Stimulated activated CD8-positive, alpha-beta memory T cell treated with anti-CD3 and anti-CD28 coated beads, Interleukin-4, amount 100 ng/mL, for 4 hours (primary cell): ENCODE data around the gene LAMA2.

Experiments
- DNase-seq, 2 donors: peaks; one replicate each; pipeline ENCODE4 v3.0.0-alpha.2; 2020; ENCODE audit warnings: low read depth in 2 of 2, low spot score in 1 of 2

Gene LAMA2

GRCh38 chr6:129507846-129508245 is 624.9 kb downstream of the LAMA2 start:
- no peak for DNase-seq

- DNase-seq = no peak
These were observed 625.7 kb downstream of the LAMA2 start for GRCh38 chr6:129508477-129509145.

- DNase-seq = no peak
These were observed 628.0 kb downstream of the LAMA2 start for GRCh38 chr6:129510950-129511349.

DNA sequence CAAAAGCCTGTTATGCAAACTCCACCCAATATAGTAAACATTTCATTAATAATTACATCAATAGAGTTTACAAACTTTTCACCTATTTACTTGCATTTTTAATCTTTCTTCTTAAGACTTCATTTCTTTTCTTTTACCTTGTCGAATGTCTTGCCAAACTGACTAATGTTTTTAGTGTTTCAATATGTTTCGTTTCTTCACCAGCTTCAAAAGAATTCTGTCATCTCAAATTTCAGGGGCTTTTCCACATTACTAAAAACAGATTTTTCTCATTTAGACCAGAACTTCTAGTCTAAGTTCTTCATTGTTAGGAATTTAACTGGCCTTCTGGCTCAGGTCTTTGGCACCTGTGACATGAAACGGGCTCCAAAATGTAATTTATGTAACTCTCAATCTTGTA is 630.5 kb downstream of the LAMA2 start:
- DNase-seq = no peak

GRCh38 chr6:129515004-129515403 is 632.1 kb downstream of the LAMA2 start:
- no peak for DNase-seq

- DNase-seq = no peak
These were observed 633.1 kb downstream of the LAMA2 start for GRCh38 chr6:129516005-129516404.

DNA sequence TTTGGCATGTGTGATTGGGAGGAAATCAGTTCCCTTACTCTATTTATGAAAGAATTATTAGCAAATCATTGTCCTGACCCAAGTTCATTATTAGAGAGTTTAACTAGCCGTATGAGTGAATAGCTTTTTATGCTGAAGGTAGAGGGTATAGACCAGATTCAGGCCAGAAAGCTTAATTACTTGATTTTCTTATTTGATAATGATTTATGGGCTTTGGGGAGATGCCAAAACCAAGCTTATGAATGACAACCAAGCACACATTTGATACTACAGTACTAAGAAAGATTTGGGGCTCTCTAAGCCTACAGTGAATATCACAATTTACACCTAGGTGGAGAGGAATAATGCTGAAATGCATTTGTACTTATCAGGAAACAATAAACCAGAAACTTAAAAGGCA is 633.8 kb downstream of the LAMA2 start:
- DNase-seq = no peak

GRCh38 chr6:129517288-129517687 is 634.4 kb downstream of the LAMA2 start:
- DNase-seq = no peak

- DNase-seq = no peak
These were observed 636.8 kb downstream of the LAMA2 start for GRCh38 chr6:129519750-129520149.

DNA sequence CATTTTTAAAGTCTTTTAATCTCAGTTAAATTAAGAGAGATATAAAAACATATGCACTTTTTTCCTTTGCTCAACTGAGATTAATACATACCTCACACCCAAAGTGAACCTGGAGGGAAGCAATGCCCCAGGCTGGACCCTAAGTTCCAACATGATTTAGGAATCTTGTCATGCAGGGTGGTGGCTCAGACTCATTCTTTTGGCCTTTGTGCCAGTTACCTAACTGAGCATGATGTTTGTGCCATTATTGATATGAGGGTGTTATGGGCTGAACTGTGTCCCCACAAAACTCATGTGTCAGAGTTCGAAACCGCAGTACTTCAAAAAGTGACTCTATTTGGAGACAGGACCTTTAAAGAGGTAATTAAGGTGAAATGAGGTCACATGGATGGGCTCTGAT is 639.0 kb downstream of the LAMA2 start:
- no peak for DNase-seq

DNA sequence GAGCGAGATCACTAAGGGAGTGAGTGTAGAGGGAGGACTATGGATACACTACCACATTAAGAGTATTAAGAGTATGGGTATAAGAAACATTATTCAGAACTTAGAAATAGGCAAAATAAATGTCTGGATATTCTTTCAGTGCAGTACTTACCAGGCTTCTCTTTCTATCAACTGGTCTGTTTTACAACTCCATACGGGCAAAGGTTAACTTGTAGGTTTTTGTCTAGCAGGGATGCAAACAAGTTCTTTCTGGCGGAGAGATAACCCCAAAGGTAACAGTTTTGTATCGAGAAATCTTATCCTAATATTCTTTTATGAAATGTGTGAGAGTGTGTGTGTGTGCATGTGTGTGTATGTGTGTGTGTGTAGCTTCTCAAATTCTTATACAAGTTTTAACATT is 640.9 kb downstream of the LAMA2 start:
- DNase-seq = no peak

DNA sequence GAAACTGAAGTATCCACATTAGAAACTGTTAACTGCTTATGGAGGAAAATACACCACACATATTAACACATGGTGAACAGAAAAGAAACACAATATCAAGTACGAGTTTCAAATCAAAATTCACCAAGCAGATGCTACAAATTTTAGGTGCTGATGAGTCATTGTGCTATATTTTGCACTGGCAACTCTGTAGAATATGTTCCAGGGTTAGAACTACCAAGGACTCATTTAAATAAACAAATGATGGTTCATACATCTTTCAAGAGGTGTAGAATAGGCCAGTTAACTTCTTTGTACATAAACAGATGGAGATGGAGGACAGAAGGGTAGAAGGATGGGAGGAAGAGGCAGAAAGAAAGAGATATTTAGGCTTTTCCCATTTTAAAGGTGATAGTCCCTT is 642.1 kb downstream of the LAMA2 start:
- no peak for DNase-seq

GRCh38 chr6:129534926-129535325 is 652.0 kb downstream of the LAMA2 start:
- DNase-seq = no peak

- no peak for DNase-seq
These were observed 653.3 kb downstream of the LAMA2 start for GRCh38 chr6:129536271-129536670.

- no peak for DNase-seq
These were observed 656.1 kb downstream of the LAMA2 start for GRCh38 chr6:129539032-129539431.

DNA sequence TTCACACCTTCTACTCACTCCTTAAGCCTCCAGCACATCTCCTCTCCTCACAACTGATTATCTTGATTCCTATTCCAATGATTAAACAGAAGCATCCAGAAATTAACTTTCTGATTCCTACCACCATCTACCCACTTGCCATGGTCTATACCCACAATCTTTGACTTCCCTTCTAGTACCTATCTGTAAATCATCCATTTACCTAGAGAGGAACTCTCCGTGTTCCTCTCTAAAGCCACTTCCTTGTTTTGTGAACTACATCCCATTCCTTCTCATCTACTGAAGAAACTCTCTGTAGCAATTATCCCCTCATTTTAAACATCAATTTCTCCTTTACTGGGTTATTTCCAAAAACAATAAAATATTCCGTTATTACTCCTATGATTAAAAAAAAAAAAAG is 659.8 kb downstream of the LAMA2 start:
- no peak for DNase-seq

GRCh38 chr6:129543981-129544380 is 661.0 kb downstream of the LAMA2 start:
- no peak for DNase-seq

DNA sequence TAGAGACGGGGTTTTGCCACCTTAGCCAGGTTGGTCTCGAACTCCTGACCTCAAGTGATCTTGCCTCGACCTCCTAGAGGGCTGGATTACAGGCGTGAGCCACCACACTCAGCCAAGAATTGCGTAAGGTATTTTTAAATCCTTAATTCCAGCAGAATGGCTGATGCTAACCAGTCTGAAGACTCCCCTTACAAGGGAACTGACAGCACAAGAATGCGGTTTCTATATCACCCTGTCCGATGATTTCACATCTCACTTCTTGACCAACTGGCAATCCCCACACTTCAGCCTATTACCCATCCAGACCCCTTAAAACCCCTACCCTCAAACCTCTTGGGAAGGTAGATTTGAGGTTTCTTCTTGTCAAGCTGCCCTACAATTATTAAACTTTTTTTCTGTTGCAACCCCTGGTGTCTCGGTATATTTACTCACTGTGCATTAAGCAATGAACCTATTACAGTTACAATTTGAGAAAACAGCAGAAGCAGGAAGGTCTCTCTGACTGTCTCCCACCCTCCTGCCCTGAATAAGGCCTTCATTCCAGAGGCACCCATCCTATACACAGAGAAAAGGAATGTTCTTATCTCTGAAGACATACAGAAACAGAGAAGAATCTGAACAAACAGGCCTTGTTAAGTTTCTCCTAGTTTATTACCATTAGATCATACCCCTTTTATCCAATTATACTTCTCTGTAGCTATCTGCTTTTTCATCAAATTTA is 662.1 kb downstream of the LAMA2 start:
- DNase-seq = no peak

GRCh38 chr6:129546702-129547101 is 663.8 kb downstream of the LAMA2 start:
- DNase-seq = no peak

DNA sequence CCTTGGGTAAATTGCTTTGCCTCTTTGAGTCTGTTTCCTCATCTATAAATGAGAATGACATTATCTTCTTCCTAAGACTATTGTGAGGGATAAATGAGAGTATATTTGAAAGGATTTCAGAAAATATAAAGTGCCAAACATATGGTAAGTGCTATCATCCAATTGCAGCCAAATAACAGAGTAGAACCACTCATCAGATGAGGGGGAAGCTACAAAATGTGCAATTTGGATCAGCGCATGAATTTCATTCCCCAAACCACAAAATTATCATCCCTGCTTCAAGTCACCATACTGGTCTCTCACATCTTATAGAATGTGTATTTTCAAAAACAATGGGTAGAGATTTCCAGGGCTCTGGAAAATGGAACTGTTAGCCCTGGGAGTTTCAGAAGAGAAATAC is 668.5 kb downstream of the LAMA2 start:
- DNase-seq = no peak

- DNase-seq = no peak
These were observed 669.5 kb downstream of the LAMA2 start for GRCh38 chr6:129552413-129552812.

DNA sequence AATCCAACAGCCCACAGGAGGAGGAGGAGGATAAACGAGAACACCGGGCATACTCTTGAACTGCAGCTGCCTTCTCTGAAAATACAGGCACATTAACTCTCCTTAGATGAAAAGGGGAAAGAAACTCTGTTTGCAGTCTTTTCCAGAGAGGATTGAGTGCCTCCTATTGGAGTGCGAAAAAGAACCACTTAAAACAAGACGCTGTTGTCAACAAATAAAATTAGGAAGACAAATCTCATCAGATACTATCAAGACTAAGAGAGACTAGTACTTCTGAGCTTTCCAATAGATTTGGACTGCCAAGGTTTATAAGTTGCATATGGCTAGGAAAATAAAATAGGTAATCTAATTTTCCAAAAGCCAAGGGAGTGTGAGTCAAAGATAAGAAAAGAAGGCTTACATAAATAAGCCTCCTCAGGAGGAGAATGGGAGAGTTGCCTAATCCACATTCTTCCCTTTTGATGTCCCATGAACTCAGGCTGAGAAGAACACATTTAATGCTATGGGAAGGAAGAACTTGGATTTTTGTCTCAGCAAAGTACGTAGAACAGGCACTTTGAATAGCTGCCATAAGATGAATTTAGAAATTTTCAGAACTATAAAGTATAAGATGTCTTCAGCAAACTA is 672.4 kb downstream of the LAMA2 start:
- no peak for DNase-seq

DNA sequence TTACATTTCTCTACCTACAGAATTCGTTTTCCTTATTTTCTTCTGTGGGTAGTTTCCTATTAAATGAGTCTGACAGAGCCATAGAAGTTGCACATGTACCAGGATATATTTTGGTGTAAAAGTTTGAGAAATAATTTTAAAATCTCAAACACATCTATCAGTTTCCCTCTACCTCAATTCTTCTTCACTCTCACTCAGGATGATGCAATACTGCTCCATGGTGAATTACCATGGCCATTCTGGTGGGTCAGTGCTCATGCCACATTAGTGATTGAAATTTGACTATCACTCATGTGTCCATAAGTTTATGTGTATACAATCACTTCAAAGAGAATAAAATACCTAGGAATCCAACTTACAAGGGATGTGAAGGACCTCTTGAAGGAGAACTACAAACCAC is 675.3 kb downstream of the LAMA2 start:
- DNase-seq = no peak
